GM21786 (cell line): ENCODE data around the gene PNCK.

Source experiments
- ATAC-seq: cut with Tn5 transposase; IDR thresholded peaks from one replicate; pipeline ENCODE4 v1.9.1; 2021; ENCODE audit not compliant: unreplicated experiment

The PNCK gene

DNA sequence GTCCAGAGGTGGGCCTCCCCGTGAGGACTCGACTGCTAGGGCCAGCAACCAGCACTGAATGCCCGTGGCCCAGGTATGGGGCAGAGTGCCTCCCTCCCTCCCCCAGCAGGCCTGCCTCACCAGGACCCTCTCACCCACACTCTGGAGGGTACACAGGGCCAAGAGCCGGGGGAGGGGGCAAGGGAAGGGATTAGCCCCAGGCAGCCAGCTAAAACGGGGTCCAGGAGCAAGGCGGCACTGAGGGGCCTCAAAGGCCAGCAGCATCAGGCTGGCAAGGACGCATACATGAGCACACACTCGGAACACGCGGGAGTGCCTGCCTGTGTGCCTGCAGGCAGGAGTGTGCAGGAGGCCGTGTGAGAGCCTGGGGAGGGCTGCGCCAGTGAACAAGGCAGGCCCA is 44.9 kb downstream of the PNCK start:
- ATAC-seq, result no peak

DNA sequence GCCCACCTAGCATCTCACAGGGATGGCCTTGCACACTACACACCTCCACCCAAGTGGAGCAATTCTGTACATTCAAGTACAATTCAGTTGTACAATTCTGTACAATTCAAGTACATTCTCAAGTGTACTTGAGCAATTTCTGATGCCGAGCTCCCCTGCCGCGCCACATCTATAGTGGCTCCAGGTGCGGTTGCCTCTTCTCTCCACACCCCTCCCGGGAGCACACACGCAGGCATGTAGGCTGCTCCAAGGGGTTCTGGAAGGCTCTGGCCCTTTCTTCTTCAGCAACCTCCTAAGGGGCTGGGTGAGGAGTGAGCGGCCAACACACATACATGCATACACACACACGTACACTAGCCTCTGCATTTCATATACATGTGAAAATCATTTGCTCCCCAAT is 45.5 kb downstream of the PNCK start:
- no peak for ATAC-seq

DNA sequence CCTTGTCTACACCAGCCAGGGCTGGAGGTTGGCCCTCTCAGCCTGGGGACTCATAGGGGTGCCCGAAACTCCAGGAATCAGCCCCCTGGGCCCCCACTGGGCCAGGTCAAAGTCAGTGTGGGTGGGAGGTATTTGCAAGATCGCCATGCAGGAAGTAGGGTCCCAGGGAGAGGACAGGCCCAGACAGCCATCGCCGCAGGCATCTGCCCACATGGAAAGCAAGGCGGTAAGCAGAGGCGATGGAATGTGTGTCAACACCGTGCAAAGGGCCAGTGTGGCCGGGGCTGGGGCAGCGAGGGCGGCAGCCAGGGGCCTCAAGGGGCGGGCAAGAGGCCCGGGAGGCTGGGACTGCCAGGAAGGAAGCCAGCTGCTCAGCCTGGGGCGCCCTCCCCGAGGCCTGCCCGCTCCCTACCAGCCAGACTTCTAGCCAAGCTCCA is 45.9 kb downstream of the PNCK start:
- ATAC-seq, result no peak

DNA sequence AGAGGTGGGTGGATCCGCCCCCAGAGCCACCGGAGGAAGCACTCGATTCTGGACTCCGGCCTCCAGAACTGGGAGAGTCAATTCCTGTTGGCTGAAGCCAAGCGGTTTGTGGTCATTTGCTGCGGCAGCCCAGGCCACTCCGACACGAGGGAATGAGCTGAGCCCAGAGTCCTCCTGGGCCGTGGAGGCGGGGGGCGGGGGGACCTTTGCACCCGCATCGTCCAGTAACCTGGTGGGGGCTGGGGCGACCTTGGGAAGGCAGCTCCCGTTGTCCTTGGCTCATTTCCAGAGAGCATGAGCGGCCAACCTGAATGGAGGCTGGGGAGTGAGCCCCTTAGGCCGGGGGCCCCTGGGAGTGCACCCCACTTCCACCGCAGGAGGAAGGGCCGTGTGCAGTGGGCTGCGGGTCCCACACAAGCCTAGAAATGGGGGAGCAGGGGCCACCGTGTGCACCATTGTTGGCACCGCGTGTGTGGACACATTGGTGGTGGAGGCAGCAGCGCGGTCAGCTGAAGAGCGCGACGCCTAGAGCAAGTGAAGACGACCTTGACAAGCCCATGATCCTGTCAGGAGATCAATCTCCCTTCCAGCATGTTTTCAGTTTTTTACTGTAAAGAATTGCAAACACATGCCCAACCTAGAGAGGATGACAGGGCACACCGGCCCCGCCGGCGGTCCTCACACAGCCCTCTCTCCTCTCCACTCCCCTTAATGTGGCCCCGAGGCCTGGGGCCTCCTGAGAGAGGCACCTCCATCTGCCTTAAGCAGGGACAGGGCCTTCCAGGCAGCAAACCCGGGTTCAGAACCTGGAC is 46.5 kb downstream of the PNCK start:
- no peak for ATAC-seq

DNA sequence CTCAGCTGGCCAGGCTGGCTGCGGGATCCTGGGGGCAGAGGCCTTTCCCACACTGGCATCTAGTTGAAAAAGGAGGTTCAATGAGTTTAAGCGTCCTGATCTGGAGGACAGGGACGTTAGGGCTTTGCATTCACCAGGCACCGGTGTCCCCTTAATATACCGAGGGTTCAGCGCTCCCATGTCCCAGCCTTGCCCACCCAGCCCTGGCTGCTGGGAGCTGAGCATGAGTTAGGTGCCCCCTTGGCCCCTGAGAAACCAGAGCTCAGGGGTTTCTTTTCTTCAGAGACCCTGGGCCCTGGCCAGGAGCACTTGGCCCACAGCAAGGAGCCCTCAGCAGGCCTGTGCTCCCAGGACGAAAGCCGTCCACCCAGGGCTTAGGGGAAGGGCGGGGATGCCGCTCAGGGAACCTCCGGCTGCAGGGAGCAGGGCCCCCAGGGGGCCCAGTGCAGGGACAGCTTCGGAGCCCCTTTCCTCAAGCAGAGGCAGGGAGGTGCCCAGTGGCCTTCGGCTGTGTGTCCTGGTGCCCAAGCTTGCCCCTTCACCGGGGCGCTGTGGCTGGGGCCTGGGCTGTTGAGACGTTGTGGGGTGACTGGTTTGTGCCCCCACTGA is 47.5 kb downstream of the PNCK start:
- ATAC-seq, result no peak

DNA sequence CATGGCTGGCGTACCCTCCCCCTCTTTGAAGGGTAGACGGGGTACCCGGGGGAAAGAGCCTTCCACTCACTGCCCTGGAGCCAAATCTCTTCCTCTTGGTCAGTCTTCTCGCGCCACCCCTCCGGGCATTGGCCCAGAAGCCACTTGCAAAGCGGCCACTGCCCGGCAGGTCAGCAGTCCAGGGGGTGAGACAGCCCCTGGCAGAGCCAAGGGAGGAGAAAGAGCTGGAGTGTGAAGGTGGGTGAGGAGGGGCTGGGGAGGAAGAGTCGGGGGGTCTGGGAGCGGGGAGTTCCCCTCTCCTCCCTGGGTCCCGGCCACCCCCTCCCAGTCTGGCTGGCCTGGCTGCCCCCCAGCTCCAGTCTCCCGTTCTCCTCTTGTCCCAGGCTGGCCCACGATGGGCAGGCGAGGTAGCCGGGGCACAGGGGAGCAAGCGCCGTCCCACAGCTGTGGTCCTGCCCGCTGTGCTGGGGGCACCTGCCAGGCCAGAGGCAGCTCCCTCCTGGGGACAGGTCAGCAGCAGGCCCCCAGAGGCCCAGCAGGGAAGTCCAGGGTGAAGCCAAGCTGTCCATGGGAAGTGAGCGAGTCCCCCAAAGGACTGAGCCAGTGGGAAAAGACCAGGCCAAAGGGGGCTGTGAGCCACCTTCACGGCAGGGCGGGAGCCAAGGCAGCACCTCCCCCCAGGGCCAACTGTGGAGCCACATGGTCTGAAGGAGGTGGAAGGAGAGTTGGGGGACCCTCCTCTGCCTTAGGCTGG is 48.2 kb downstream of the PNCK start:
- ATAC-seq, result no peak

DNA sequence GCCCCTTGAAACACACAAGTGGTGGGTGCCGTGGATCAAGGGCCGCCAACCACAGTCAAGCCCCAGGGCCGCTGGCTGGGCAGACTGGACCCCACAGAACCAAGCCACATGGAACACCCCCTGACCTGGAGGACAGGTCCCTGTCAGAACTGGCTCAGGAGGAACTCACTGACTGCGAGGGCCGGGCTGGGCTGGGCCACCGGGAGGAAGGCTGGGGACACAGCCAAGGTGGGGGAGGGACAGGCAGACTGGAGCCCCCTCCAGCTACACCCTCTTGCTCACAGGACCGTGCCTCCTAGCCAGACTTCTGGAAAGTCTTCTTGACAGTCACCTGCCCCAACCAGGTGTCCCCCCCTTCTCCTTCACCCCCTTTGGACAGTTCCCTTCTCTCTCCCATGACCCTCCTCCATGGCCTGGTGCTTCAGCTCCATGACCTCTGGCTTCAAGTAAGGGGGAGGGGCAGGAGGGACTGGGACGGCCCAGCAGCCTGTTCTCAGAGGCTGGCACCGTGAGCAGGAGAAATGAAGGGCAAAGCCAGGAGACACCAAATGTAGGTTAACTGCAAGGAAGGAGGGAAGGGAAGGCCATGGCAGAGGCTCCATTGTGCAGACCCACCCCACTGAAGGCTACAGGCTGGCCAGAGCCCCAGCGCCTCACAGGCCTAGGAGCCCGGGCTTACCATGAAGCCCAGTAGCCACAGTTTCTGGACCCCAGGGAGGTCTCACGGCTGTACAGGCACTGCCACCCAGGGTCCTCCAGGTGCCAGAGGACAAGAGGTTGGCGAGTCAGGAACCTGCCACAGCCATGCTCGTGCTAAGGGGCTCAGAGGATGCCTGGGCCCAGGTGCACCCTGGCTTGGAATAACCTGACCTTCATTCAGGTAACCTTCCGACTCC is 49.2 kb downstream of the PNCK start:
- ATAC-seq, result no peak

DNA sequence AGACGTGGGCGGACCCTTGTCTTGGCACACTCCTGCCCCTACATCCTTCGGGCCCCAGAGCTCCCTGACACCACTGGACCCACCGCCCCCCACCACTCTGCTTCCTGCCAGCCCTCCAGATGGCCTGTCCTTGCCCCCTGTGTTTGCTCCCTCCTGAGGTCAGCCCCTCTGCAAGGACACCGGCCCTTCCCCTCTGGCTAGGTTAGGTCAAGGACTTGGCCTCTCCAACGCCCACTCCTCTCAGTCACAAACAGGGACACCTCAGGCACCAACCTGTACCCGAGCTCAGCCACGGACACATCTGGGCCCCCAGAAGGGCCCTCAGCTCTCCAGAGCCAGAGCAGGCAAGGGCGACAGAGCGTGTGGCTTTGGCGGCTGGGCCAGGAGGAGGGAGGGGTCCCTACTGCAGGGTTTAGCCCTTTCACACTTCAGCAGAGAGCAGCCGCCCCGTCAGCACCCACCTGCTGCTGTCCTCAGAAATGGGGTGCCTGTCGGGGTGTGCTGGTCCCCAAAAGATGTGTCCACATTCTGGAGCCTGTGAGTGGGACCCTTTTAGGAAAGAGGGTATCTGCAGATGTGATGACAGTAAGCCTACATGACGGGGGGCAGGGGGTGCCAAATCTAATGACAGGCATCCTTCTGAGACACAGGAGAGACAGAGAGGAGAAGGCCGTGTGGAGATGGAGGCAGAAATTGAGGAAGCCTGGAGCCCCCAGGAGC is 50.1 kb downstream of the PNCK start:
- no peak for ATAC-seq

DNA sequence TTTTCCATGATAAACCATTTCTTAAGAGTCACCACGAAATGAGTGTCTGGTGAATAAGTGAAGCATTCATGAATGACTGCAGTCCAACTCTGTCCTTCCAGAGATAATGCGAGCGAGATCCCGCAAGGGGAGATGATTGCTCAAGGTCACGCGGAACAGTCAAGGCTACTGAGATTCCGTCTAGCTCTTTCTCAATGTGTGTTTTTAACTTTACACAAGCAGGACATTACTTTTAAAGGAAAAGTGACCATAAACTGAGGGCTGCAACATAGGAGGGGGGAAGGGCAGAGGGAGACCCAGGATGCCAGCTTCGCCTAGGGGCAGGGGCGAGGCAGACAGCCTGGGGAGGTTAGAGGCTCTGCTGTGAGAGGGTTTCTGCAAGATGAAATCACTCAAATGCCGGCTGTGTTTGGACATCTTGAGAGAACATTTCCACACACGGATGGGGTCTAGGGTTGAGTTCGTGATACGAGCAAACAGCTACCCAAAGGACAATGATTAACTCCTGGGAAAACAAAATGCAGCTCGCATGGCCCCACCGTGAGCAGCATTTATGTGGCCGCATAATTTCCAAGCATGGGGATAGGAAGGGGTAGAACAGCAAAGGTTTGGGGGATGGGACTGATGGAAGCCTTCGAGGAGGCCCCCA is 50.8 kb downstream of the PNCK start:
- ATAC-seq, result no peak

DNA sequence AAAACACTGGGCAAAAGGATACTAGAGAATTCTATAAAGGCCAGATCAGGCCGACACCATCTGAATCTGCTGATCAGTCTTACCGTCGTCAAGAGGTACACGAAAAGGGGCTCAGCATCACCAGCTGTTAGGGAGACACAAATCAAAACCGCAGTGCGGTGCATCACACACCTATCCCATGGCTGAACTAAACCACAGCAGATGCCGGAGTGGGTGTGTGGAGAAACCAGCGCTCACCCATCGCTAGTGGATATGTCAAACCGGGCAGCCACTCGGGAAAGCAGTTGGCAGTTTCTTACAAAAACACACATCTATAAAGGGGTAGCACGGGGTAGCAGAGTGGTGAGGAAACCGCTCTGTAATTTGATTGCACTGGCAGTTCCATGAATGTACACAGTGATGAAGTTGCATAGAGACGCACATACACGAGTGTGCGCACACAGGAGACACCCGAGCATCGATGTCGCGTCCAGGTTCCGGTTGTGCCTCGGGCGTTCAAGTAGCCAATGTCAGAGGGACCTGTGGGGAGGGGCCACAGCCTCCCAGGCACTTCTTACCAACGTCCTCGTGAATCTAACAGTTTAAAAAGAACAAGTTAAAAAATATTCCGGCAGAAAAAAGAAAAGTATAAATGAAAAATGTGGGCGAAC is 51.5 kb downstream of the PNCK start:
- ATAC-seq, result no peak

DNA sequence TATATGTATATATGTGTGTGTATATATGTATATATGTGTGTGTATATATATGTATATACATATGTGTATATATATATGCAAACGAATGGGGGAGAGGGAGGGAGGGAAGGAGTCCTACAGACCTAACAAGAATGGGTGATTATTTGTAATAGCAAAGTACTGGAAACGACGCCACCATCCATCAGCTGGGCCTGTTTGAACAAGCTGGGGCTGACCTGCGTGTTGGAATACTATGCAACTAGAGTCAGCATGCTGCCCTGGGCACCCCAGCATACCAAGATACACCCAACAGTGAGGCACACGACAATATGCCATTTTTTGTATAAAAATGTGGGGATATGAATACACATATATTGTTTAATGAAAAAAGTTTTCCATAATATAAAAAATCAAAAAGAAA is 53.0 kb downstream of the PNCK start:
- ATAC-seq, result no peak
